T-cell (primary cell): Measurements from ENCODE around the gene TNFRSF21. TPM values are rescaled to one million over a fixed set of nuclear protein-coding genes. Genes with fewer than 3 reads are reported as not detected.

Source experiments
- ATAC-seq, 4 experiments: fragments of 200-7000 bp in 3 of 4; fragments of 150-1000 bp in 1 of 4; cut with Tn5 transposase; replicated peaks in 1 of 4; 1 replicate in 3 of 4; 2 replicates in 1 of 4; pipeline ENCODE4 v1.10.0; 2021; ENCODE audit warnings: moderate library complexity in 3 of 4, mild to moderate bottlenecking in 2 of 4, moderate number of reproducible peaks in 1 of 4
- CTCF ChIA-PET, 2 donors: fragments of 300-600 bp; sonication (Branson Sonifier 250); formaldehyde crosslinking; loops; one replicate each; lab custom pipeline; 2022; ENCODE audit warnings: antibody characterized with exemption in 2 of 2; lab: Charles Lee
- POLR2A ChIA-PET, 2 donors: fragments of 300-600 bp; sonication (Branson Sonifier 250); formaldehyde crosslinking; loops; one replicate each; lab custom pipeline; 2022; ENCODE audit warnings: antibody characterized with exemption in 2 of 2; lab: Charles Lee
- DNase-seq, 35 experiments: peaks; one replicate each; pipeline versions ENCODE4 v3.0.0 to v3.0.0-alpha.2; 2013 to 2023
- H3K27ac ChIP-seq: one replicate; pipeline ENCODE4 v1.5.1; 2013; ENCODE audit warnings: low read length
- H3K27me3 ChIP-seq, 2 experiments: replicated peaks in 1 of 2; 1 replicate in 1 of 2; 2 replicates in 1 of 2; pipeline versions ENCODE4 v1.6.1 to v1.7.0; 2013; ENCODE audit warnings: low read length in 1 of 2, mixed read lengths in 1 of 2; ENCODE audit not compliant: control insufficient read depth in 2 of 2, insufficient read depth in 2 of 2; ENCODE audit errors: extremely low read depth in 1 of 2
- H3K36me3 ChIP-seq, 2 donors: 1 replicate in 1 of 2; 2 replicates in 1 of 2; pipeline versions ENCODE4 v1.6.1 to v1.7.0; 2013; ENCODE audit warnings: low read length in 1 of 2; ENCODE audit not compliant: control insufficient read depth in 2 of 2, insufficient read depth in 1 of 2; ENCODE audit errors: extremely low read depth in 1 of 2
- H3K4me1 ChIP-seq, 2 experiments: 1 replicate in 1 of 2; 2 replicates in 1 of 2; pipeline versions ENCODE4 v1.6.1 to v1.7.0; 2013; ENCODE audit warnings: low read length in 2 of 2, mixed read lengths in 1 of 2; ENCODE audit not compliant: insufficient read depth in 2 of 2, control insufficient read depth in 1 of 2; ENCODE audit errors: extremely low read depth in 1 of 2
- H3K4me3 ChIP-seq, 2 donors: 1 replicate in 1 of 2; 2 replicates in 1 of 2; pipeline versions ENCODE4 v1.5.1 to v1.7.0; 2013; ENCODE audit warnings: mild to moderate bottlenecking in 2 of 2, low read length in 1 of 2, moderate library complexity in 1 of 2; ENCODE audit not compliant: control insufficient read depth in 1 of 2; ENCODE audit errors: extremely low read depth in 1 of 2
- H3K9me3 ChIP-seq: 2 replicates; pipeline ENCODE4 v1.7.0; 2013
- H3K27ac Mint-ChIP-seq, 2 donors: one replicate each; pipeline ENCODE4 v1.8.0; 2020 to 2021; ENCODE audit warnings: mild to moderate bottlenecking in 2 of 2, mixed read lengths in 2 of 2
- H3K27me3 Mint-ChIP-seq, 2 donors: one replicate each; pipeline ENCODE4 v1.8.0; 2021 to 2022; ENCODE audit warnings: mixed read lengths in 2 of 2
- H3K36me3 Mint-ChIP-seq: one replicate; pipeline ENCODE4 v1.8.0; 2021; ENCODE audit warnings: mixed read lengths
- H3K4me1 Mint-ChIP-seq, 3 donors: one replicate each; pipeline ENCODE4 v1.8.0; 2020 to 2022; ENCODE audit warnings: mixed read lengths in 3 of 3, mild to moderate bottlenecking in 1 of 3
- H3K4me3 Mint-ChIP-seq, 3 donors: one replicate each; pipeline ENCODE4 v1.8.0; 2020 to 2022; ENCODE audit warnings: mild to moderate bottlenecking in 3 of 3, mixed read lengths in 3 of 3, moderate library complexity in 3 of 3
- H3K9me3 Mint-ChIP-seq, 3 donors: one replicate each; pipeline ENCODE4 v1.8.0; 2020 to 2022; ENCODE audit warnings: mixed read lengths in 3 of 3
- WGBS: methylation state at CpG from one replicate; pipeline ENCODE4 v1.1.5; 2013; ENCODE audit warnings: missing lambda C conversion rate; ENCODE audit not compliant: insufficient coverage; 5-methylcytosine and 5-hydroxymethylcytosine counted together
- total RNA-seq, 35 experiments: library from RNA in 6 of 35; stranded (reverse) in 6 of 35; fragments of 120-200 nt in 1 of 35; gene quantifications; one replicate each; pipeline versions ENCODE4 v1.2.1 to v1.2.4 and lab custom pipeline; 2013 to 2026

The TNFRSF21 gene
- total RNA-seq, 5 donors from 2014 or later (not counting 1 experiment from before 2014, with no cell fraction given) = 0.09 to 0.49 (median 0.30) TPM

- no peak overlapping the region for H3K27ac Mint-ChIP-seq
- H3K27ac ChIP-seq = no peak overlapping the region
- H3K9me3 Mint-ChIP-seq = no peaks in the 10 kb centered on the region
- H3K27me3 Mint-ChIP-seq = peaks cover 16 to 33% of the 10 kb centered on the region in 2 donors
- no peaks in the 10 kb centered on the region for H3K36me3 ChIP-seq
- no peaks in the 10 kb centered on the region for H3K9me3 ChIP-seq
- ATAC-seq = no peak
- CTCF ChIA-PET = no interaction called here
- H3K4me1 ChIP-seq = no peaks in the 10 kb centered on the region
- DNase-seq = no peak
- WGBS = 98% methylated on average over 3 of the region's 4 CpGs
- no peak overlapping the region for H3K4me3 ChIP-seq
- H3K36me3 Mint-ChIP-seq = no peaks in the 10 kb centered on the region
- no peaks in the 10 kb centered on the region for H3K27me3 ChIP-seq
- no peak overlapping the region for H3K4me3 Mint-ChIP-seq
- POLR2A ChIA-PET = no interaction called here
- H3K4me1 Mint-ChIP-seq = no peaks in the 10 kb centered on the region
Observed at GRCh38 chr6:47299965-47300364, 9.7 kb downstream of the TNFRSF21 start.

GRCh38 chr6:47298475-47298874 is 11.2 kb downstream of the TNFRSF21 start:
- no peaks in the 10 kb centered on the region for H3K9me3 Mint-ChIP-seq
- ATAC-seq (no peak), DNase-seq (no peak)
- H3K27me3 Mint-ChIP-seq = peaks cover 19 to 25% of the 10 kb centered on the region in 2 donors
- H3K4me3 Mint-ChIP-seq = no peak overlapping the region
- H3K27ac ChIP-seq = no peak overlapping the region
- no peaks in the 10 kb centered on the region for H3K9me3 ChIP-seq
- CTCF ChIA-PET = interaction anchor here in 1 of 2 donors (0.7 kb wide), 1 partner anchor 391 kb away, joined by 3 read pairs; no protein-coding TSS in a partner anchor
- no peaks in the 10 kb centered on the region for H3K27me3 ChIP-seq
- no peaks in the 10 kb centered on the region for H3K36me3 Mint-ChIP-seq
- H3K27ac Mint-ChIP-seq = no peak overlapping the region
- no peaks in the 10 kb centered on the region for H3K4me1 ChIP-seq
- POLR2A ChIA-PET = interaction anchor here in 1 of 2 donors (0.5 kb wide), 1 partner anchor 16 kb away, joined by 3 read pairs; no protein-coding TSS in a partner anchor
- H3K4me3 ChIP-seq = no peak overlapping the region
- no peaks in the 10 kb centered on the region for H3K36me3 ChIP-seq
- H3K4me1 Mint-ChIP-seq = no peaks in the 10 kb centered on the region

- peaks cover 11 to 13% of the 10 kb centered on the region in 2 donors for H3K27me3 Mint-ChIP-seq
- Histone ChIP-seq H3K4me1 (no peaks in the 10 kb centered on the region), H3K27ac (no peak overlapping the region), H3K27me3 (no peaks in the 10 kb centered on the region), H3K4me3 (no peak overlapping the region), H3K36me3 (no peaks in the 10 kb centered on the region), H3K9me3 (no peaks in the 10 kb centered on the region)
- no peaks in the 10 kb centered on the region for H3K36me3 Mint-ChIP-seq
- H3K4me1 Mint-ChIP-seq = no peaks in the 10 kb centered on the region
- H3K27ac Mint-ChIP-seq = no peak overlapping the region
- POLR2A ChIA-PET = no interaction called here
- DNase-seq (no peak), ATAC-seq (no peak)
- CTCF ChIA-PET = interaction anchor here in 1 of 2 donors (0.6 kb wide), 1 partner anchor 9 kb away, joined by 3 read pairs; no protein-coding TSS in a partner anchor
- peaks cover 0 to 4% (median 0%) of the 10 kb centered on the region in 3 donors for H3K9me3 Mint-ChIP-seq
- H3K4me3 Mint-ChIP-seq = no peak overlapping the region
- 71% methylated on average over 1 of the region's 4 CpGs for WGBS
Observed at GRCh38 chr6:47294990-47295389, 14.7 kb downstream of the TNFRSF21 start.

GRCh38 chr6:47292944-47293343 is 16.8 kb downstream of the TNFRSF21 start:
- Mint-ChIP-seq H3K27ac (no peak overlapping the region), H3K27me3 (peaks cover 10 to 11% of the 10 kb centered on the region in 2 donors), H3K4me3 (no peak overlapping the region), H3K4me1 (no peaks in the 10 kb centered on the region), H3K9me3 (peaks cover 0 to 4% (median 0%) of the 10 kb centered on the region in 3 donors), H3K36me3 (no peaks in the 10 kb centered on the region)
- ChIA-PET CTCF (no interaction called here), POLR2A (no interaction called here)
- ATAC-seq (no peak), DNase-seq (no peak)
- no peaks in the 10 kb centered on the region for H3K9me3 ChIP-seq
- H3K27me3 ChIP-seq = no peaks in the 10 kb centered on the region
- no CpG with 5 or more reads among the region's 2 CpGs for WGBS
- H3K4me1 ChIP-seq = no peaks in the 10 kb centered on the region
- H3K36me3 ChIP-seq = no peaks in the 10 kb centered on the region
- no peak overlapping the region for H3K27ac ChIP-seq
- no peak overlapping the region for H3K4me3 ChIP-seq

- H3K36me3 Mint-ChIP-seq = no peaks in the 10 kb centered on the region
- 100% methylated on average over 2 of the region's 4 CpGs for WGBS
- DNase-seq = no peak
- POLR2A ChIA-PET = no interaction called here
- H3K27ac ChIP-seq = no peak overlapping the region
- no peaks in the 10 kb centered on the region for H3K27me3 ChIP-seq
- peaks cover 0 to 4% (median 0%) of the 10 kb centered on the region in 3 donors for H3K9me3 Mint-ChIP-seq
- CTCF ChIA-PET = no interaction called here
- H3K4me3 Mint-ChIP-seq = no peak overlapping the region
- H3K27me3 Mint-ChIP-seq = peaks cover 8 to 11% of the 10 kb centered on the region in 2 donors
- ATAC-seq = no peak
- H3K36me3 ChIP-seq = no peaks in the 10 kb centered on the region
- no peak overlapping the region for H3K27ac Mint-ChIP-seq
- H3K4me1 ChIP-seq = no peaks in the 10 kb centered on the region
- no peaks in the 10 kb centered on the region for H3K9me3 ChIP-seq
- no peak overlapping the region for H3K4me3 ChIP-seq
- no peaks in the 10 kb centered on the region for H3K4me1 Mint-ChIP-seq
Observed at GRCh38 chr6:47292027-47292426, 17.7 kb downstream of the TNFRSF21 start.

- Histone ChIP-seq H3K4me3 (no peak overlapping the region), H3K36me3 (no peaks in the 10 kb centered on the region), H3K27ac (no peak overlapping the region), H3K27me3 (no peaks in the 10 kb centered on the region), H3K9me3 (no peaks in the 10 kb centered on the region), H3K4me1 (no peaks in the 10 kb centered on the region)
- POLR2A ChIA-PET = no interaction called here
- Mint-ChIP-seq H3K9me3 (peaks cover 0 to 4% (median 0%) of the 10 kb centered on the region in 3 donors), H3K27ac (no peak overlapping the region), H3K4me3 (no peak overlapping the region), H3K36me3 (no peaks in the 10 kb centered on the region), H3K4me1 (no peaks in the 10 kb centered on the region), H3K27me3 (peaks cover 6 to 10% of the 10 kb centered on the region in 2 donors)
- ATAC-seq = no peak
- WGBS = 14% methylated on average over 1 of the region's 7 CpGs
- CTCF ChIA-PET = interaction anchor here in 1 of 2 donors (0.7 kb wide), 1 partner anchor 9 kb away, joined by 3 read pairs; no protein-coding TSS in a partner anchor
- no peak for DNase-seq
Observed at GRCh38 chr6:47290124-47290834, 19.4 kb downstream of the TNFRSF21 start.
